Measurements from ENCODE around the gene IBSP.

Gene IBSP

GRCh38 chr4:87823200-87823599 is 23.8 kb downstream of the IBSP start:
- Histone ChIP-seq H3F3A (ENCODE audit: insufficient read depth, low read length) (no peaks in the 10 kb centered on the region), H3K4me2 (ENCODE audit: low read length) (no peak overlapping the region), H3K27me3 (ENCODE audit: insufficient read depth, low read length) (no peaks in the 10 kb centered on the region), H3K9me3 (ENCODE audit: low read length) (no peaks in the 10 kb centered on the region), H3K4me3 (ENCODE audit: low read depth, low read length, poor library complexity, severe bottlenecking) (no peak overlapping the region), H4K20me1 (ENCODE audit: insufficient read depth, low read length) (no peaks in the 10 kb centered on the region), H3K9me2 (ENCODE audit: low read depth, low read length) (no peaks in the 10 kb centered on the region), H3K4me1 (ENCODE audit: insufficient read depth, low read length, severe bottlenecking) (no peaks in the 10 kb centered on the region), H3K9ac (ENCODE audit: low read length) (no peak overlapping the region), H3K79me2 (ENCODE audit: insufficient read depth, low read length) (no peaks in the 10 kb centered on the region), H3K27ac (ENCODE audit: low read depth, low read length, poor library complexity, severe bottlenecking) (no peak overlapping the region), H3K36me3 (ENCODE audit: insufficient read depth, low read length) (no peaks in the 10 kb centered on the region), H2AFZ (ENCODE audit: low read length) (no peak overlapping the region)
- TF ChIP-seq, protein P1, sequence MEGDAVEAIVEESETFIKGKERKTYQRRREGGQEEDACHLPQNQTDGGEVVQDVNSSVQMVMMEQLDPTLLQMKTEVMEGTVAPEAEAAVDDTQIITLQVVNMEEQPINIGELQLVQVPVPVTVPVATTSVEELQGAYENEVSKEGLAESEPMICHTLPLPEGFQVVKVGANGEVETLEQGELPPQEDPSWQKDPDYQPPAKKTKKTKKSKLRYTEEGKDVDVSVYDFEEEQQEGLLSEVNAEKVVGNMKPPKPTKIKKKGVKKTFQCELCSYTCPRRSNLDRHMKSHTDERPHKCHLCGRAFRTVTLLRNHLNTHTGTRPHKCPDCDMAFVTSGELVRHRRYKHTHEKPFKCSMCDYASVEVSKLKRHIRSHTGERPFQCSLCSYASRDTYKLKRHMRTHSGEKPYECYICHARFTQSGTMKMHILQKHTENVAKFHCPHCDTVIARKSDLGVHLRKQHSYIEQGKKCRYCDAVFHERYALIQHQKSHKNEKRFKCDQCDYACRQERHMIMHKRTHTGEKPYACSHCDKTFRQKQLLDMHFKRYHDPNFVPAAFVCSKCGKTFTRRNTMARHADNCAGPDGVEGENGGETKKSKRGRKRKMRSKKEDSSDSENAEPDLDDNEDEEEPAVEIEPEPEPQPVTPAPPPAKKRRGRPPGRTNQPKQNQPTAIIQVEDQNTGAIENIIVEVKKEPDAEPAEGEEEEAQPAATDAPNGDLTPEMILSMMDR (IDR thresholded peaks at IDR 0.05; ENCODE audit: low read length), result no peak
- TF ChIP-seq EZH2 (IDR thresholded peaks at IDR 0.05; ENCODE audit: borderline replicate concordance, low read length), result no peak

DNA sequence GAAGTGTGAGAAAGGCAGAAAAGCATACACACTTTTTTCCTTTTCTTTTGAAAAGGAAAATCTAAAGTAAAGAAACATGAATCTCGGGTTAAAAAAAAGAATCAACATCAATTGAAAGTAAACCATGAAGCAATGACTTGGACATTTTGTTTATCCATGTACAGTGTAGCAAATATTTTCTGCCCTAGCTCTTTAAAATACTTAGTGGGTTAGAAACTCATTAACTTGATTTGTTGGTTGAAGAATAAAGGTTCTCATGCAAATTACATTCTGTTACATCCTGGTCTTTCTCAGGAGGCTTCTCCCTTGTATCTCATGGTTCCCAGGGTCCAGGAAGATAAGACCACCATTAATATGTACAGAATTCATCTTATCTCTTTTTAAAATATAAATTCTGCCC is 24.4 kb downstream of the IBSP start:
- H2AFZ ChIP-seq (ENCODE audit: low read length), result no peak overlapping the region
- no peaks in the 10 kb centered on the region for H3K9me2 ChIP-seq (ENCODE audit: low read depth, low read length)
- H3K4me1 ChIP-seq (ENCODE audit: insufficient read depth, low read length, severe bottlenecking), result no peaks in the 10 kb centered on the region
- H4K20me1 ChIP-seq (ENCODE audit: insufficient read depth, low read length), result no peaks in the 10 kb centered on the region
- H3K27ac ChIP-seq (ENCODE audit: low read depth, low read length, poor library complexity, severe bottlenecking), result no peak overlapping the region
- no peak overlapping the region for H3K9ac ChIP-seq (ENCODE audit: low read length)
- no peaks in the 10 kb centered on the region for H3F3A ChIP-seq (ENCODE audit: insufficient read depth, low read length)
- no peak overlapping the region for H3K4me2 ChIP-seq (ENCODE audit: low read length)
- no peaks in the 10 kb centered on the region for H3K79me2 ChIP-seq (ENCODE audit: insufficient read depth, low read length)
- no peaks in the 10 kb centered on the region for H3K36me3 ChIP-seq (ENCODE audit: insufficient read depth, low read length)
- no peaks in the 10 kb centered on the region for H3K27me3 ChIP-seq (ENCODE audit: insufficient read depth, low read length)
- no peak overlapping the region for H3K4me3 ChIP-seq (ENCODE audit: low read depth, low read length, poor library complexity, severe bottlenecking)
- no peak for TF ChIP-seq EZH2 (IDR thresholded peaks at IDR 0.05; ENCODE audit: borderline replicate concordance, low read length)
- TF ChIP-seq, protein P1 (IDR thresholded peaks at IDR 0.05; ENCODE audit: low read length), result no peak
- no peaks in the 10 kb centered on the region for H3K9me3 ChIP-seq (ENCODE audit: low read length)

DNA sequence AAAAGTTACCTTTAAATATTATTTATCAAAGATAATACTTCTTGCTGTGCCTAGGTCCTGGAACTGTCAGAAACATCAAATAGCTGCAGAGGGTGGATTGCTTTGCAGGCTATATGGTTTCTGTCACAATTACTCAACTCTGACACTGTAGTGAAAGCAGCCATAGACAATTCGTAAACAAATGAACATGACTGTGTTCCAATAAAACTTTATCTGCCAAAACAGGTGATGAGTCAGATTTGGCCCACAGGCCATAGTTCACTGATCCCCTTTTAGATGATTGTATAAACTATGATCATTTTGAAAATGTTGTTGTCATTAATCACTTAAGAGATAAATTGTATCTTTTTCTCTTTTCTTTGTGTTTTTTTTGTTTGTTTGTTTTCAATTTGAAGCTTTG is 25.0 kb downstream of the IBSP start:
- no peak overlapping the region for H3K9ac ChIP-seq (ENCODE audit: low read length)
- H3F3A ChIP-seq (ENCODE audit: insufficient read depth, low read length), result no peaks in the 10 kb centered on the region
- no peak overlapping the region for H3K4me3 ChIP-seq (ENCODE audit: low read depth, low read length, poor library complexity, severe bottlenecking)
- no peak overlapping the region for H3K27ac ChIP-seq (ENCODE audit: low read depth, low read length, poor library complexity, severe bottlenecking)
- no peaks in the 10 kb centered on the region for H3K9me2 ChIP-seq (ENCODE audit: low read depth, low read length)
- H3K36me3 ChIP-seq (ENCODE audit: insufficient read depth, low read length), result no peaks in the 10 kb centered on the region
- no peak overlapping the region for H2AFZ ChIP-seq (ENCODE audit: low read length)
- H3K4me2 ChIP-seq (ENCODE audit: low read length), result no peak overlapping the region
- TF ChIP-seq, protein P1 (IDR thresholded peaks at IDR 0.05; ENCODE audit: low read length), result no peak
- no peaks in the 10 kb centered on the region for H3K4me1 ChIP-seq (ENCODE audit: insufficient read depth, low read length, severe bottlenecking)
- no peaks in the 10 kb centered on the region for H4K20me1 ChIP-seq (ENCODE audit: insufficient read depth, low read length)
- no peaks in the 10 kb centered on the region for H3K27me3 ChIP-seq (ENCODE audit: insufficient read depth, low read length)
- H3K9me3 ChIP-seq (ENCODE audit: low read length), result no peaks in the 10 kb centered on the region
- no peaks in the 10 kb centered on the region for H3K79me2 ChIP-seq (ENCODE audit: insufficient read depth, low read length)
